HL-60 (cell line): Measurements from ENCODE around the gene TRAF3IP1.
"Not testable (repeated sequence)": the region's sequence is repeated elsewhere in the genome, so short reads cannot be mapped to it uniquely, and the experiment has no call there.

ENCODE experiments used
- DNase-seq, 2 experiments: peaks; one replicate each; pipeline ENCODE4 v3.0.0-alpha.2; 2010 to 2020; ENCODE audit warnings: low read depth in 1 of 2, low spot score in 1 of 2
- H3K27ac ChIP-seq: fragments of 250-450 bp; sonication (Bioruptor Pico); replicated peaks from 2 replicates; pipeline ENCODE4 v1.5.1; 2020; ENCODE audit warnings: mild to moderate bottlenecking, moderate library complexity
- H3K27me3 ChIP-seq: fragments of 250-450 bp; sonication (Bioruptor Pico); 2 replicates; pipeline ENCODE4 v1.5.1; 2021; ENCODE audit warnings: mild to moderate bottlenecking, moderate library complexity; ENCODE audit not compliant: insufficient read depth, poor library complexity, severe bottlenecking
- H3K4me3 ChIP-seq: replicated peaks from 2 replicates; pipeline ENCODE4 v1.5.1; 2011; ENCODE audit warnings: mild to moderate bottlenecking, control low read depth, low read length; ENCODE audit not compliant: insufficient read depth
- CTCF ChIP-seq: IDR thresholded peaks from one replicate; pipeline ENCODE4 v1.5.1; 2011; ENCODE audit warnings: low read length, control low read depth, inconsistent platforms; ENCODE audit not compliant: insufficient read depth
- GABPA ChIP-seq: IDR thresholded peaks from 2 replicates; pipeline ENCODE4 v1.6.1; 2012; ENCODE audit warnings: low read depth
- POLR2AphosphoS5 ChIP-seq: IDR thresholded peaks from 2 replicates; pipeline ENCODE4 v1.6.1; 2012; ENCODE audit warnings: low read depth
- REST ChIP-seq: IDR thresholded peaks from 2 replicates; pipeline ENCODE4 v1.6.1; 2012; ENCODE audit warnings: low read depth; ENCODE audit not compliant: insufficient replicate concordance
- SPI1 ChIP-seq: IDR thresholded peaks from 2 replicates; pipeline ENCODE4 v1.6.1; 2012; ENCODE audit warnings: low read depth, mild to moderate bottlenecking, borderline replicate concordance

The TRAF3IP1 gene

GRCh38 chr2:238441262-238442114, 121.2 kb downstream of the TRAF3IP1 start:
- Histone ChIP-seq H3K27me3 (no peaks in the 10 kb centered on the region), H3K27ac (no peak overlapping the region), H3K4me3 (no peak overlapping the region)
- no peak for DNase-seq
- no peak for TF ChIP-seq GABPA
- no peak for TF ChIP-seq SPI1
- TF ChIP-seq REST = no peak
- no peak for TF ChIP-seq POLR2AphosphoS5
- no peak for TF ChIP-seq CTCF

GRCh38 chr2:238442257-238442656, 121.9 kb downstream of the TRAF3IP1 start:
- H3K27me3 ChIP-seq, DNase-seq, H3K27ac ChIP-seq, H3K4me3 ChIP-seq: not testable (repeated sequence)

GRCh38 chr2:238444242-238444641, 123.9 kb downstream of the TRAF3IP1 start:
- TF ChIP-seq REST = no peak
- no peak for TF ChIP-seq CTCF
- TF ChIP-seq POLR2AphosphoS5 = no peak
- TF ChIP-seq GABPA = no peak
- TF ChIP-seq SPI1 = no peak
- H3K27ac ChIP-seq = no peak overlapping the region
- no peaks in the 10 kb centered on the region for H3K27me3 ChIP-seq

GRCh38 chr2:238445409-238446190, 125.3 kb downstream of the TRAF3IP1 start:
- TF ChIP-seq REST = no peak
- no peak for TF ChIP-seq CTCF
- TF ChIP-seq SPI1 = no peak
- no peak for TF ChIP-seq POLR2AphosphoS5
- TF ChIP-seq GABPA = no peak
- Histone ChIP-seq H3K27ac (no peak overlapping the region), H3K4me3 (no peak overlapping the region), H3K27me3 (no peaks in the 10 kb centered on the region)
- DNase-seq = no peak

More at GRCh38 chr2:238444242-238444641, 123.9 kb downstream of the TRAF3IP1 start:
- no peak for DNase-seq
- H3K4me3 ChIP-seq = no peak overlapping the region
